GM23248 (cell line): ENCODE measurements around the gene RFC4.

Source experiments
- EZH2 ChIP-seq: fragments of 200-600 bp; sonication (generic); IDR thresholded peaks from 2 replicates; pipeline ENCODE4 v1.6.1; 2018; ENCODE audit warnings: antibody characterized with exemption, mild to moderate bottlenecking; ENCODE audit not compliant: insufficient read depth, poor library complexity, severe bottlenecking
- EZH2phosphoT487 ChIP-seq: fragments of 200-600 bp; sonication (generic); IDR thresholded peaks from 2 replicates; pipeline ENCODE4 v1.6.1; 2018; ENCODE audit warnings: antibody characterized with exemption, moderate library complexity, mild to moderate bottlenecking, low read depth; ENCODE audit not compliant: insufficient read depth

- TF ChIP-seq EZH2 (no peak), EZH2phosphoT487 (no peak)
Measured at GRCh38 chr3:186849374-186849975, 43.2 kb upstream of the RFC4 start.
